GM18502 (cell line): Measurements from ENCODE around the gene ROCK2.

ENCODE experiments used
- ATAC-seq: cut with Tn5 transposase; IDR thresholded peaks from one replicate; pipeline ENCODE4 v1.9.1; 2021; ENCODE audit warnings: mild to moderate bottlenecking; ENCODE audit not compliant: unreplicated experiment, poor library complexity

ROCK2 gene

DNA sequence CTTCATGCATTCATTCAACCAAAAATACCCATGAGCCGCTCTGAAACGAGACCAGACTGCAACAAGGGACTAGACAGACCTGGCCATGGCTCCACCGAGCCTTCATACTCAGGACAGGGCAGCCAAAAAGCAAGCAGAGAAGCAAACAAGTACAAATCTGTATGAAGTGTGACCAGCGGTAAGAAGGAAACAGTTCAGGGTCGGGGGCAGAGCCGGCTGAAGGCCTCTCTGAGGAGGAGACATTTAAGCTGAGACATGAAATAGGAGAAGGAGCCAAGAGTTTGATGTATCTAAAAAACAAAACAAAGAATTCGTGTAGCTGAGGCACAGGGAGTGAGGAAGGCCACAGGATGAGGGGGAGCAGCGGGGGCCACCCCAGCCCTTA, 210.5 kb downstream of the ROCK2 start:
- ATAC-seq, result no peak

DNA sequence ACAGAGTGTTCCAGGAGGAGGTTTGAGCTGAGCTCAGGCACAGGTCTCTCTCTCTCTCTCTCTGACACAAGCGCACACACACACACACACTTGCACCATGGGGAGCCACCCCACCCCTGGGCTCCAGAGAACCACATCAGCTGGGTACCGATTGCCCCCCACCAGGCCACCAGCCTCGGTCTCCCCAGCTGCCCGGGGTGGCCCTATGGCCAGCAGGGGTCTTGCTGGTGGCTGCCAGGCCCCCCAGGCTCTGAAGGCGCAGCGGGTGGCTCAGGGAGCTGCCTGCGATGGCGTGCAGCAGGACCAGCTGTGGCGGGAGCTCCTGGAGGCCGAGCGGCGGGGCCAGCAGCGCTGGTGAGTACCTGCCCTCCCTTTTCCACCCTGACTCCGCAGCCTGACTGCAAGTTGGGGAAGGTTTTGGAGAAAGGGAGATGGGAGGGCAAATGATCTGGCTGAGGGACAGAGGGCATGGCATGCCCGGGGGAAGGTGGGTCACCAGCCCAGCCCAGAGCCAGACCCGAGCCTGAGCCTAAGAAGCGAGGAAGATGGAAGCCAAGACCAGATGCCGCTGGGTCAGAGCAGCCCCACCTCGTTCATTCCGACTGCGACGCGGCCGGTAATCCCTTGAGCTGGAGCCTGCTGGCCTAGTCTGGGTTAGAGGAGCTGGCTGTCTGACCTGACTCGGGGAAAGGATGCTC, 211.0 kb downstream of the ROCK2 start:
- ATAC-seq, result no peak

DNA sequence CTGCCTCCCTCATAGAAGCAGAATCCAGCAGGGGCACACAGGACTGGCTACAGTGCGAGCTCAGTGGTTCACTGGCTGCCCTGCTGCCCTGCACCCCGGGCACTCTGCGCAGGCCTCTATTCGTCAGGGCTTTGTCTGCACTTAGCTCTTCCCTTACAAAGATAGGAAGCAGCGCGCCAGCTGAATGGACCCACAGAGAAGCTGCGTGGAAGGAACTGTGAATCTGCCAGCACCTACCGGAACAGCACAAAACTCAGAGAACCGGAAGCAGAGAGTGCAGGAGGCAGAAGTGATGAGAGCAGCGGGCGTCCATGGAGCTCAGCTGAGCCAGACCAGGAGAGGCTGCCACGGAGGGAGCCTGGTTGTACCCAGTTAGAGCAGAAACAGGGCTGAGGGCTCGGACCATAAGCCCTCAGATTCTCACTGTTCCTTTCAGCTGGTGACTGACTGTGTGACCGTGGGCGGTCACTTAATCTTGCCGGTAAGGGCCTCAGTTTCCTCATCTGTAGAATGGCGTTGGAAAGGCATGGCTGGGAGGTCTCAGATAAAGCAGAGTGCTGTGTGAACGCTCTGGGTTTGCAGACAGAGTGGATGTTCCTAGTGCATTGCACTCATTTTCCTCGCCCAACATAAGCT, 212.3 kb downstream of the ROCK2 start:
- no peak for ATAC-seq

DNA sequence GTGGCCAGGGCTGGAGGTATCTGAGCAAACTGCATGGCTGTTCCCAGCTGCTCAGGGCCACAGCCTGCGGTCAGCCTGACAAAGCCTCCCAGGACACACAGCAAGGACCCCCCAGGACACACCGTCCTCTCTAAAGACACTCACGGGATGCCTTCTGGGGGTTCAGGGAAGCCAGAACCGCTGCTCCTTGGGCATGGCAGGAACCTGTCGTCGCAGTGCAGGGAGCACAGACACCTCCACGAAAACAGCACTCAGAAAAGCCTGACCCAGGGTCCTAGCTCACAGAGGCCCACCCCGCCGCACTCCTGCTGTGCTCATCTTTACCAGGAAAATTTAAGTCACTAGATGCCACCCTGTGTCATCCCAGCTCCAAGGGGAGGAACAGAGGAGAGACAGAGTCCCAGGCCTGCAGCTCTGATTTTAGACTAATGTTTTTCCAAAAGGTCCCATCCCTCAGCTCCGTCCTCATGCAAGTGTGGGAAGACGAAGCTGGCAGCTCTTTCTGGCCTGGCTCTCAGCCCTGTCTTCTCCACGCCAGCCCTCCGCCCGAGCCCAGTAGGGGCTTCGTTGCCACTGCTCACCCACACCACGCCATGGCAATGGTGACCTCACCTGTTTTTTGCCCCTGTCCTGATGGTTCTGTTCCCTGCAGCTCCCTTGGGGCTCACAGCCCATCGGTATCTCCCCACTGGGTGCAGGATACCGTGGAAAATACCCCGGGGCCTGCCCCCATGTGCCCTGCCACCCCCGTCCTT, 213.1 kb downstream of the ROCK2 start:
- no peak for ATAC-seq
